PC-9 (cell line): ENCODE measurements around the gene SOCS7. TPM values are rescaled to one million over a fixed set of nuclear protein-coding genes. Genes with fewer than 3 reads are reported as not detected.

Experiments used
- BruUV-seq: library from RNA; stranded (reverse); fragments of 400-500 nt; replicated peaks from 2 replicates; lab custom pipeline; 2021; lab: Mats Ljungman, UMichigan
- CTCF ChIA-PET: fragments of 300-600 bp; sonication (Branson Sonifier 250); formaldehyde crosslinking; loops from one replicate; lab custom pipeline; 2022; ENCODE audit warnings: antibody characterized with exemption; lab: Charles Lee
- POLR2A ChIA-PET: fragments of 300-600 bp; sonication (Branson Sonifier 250); formaldehyde crosslinking; loops from one replicate; lab custom pipeline; 2022; ENCODE audit warnings: antibody characterized with exemption; ENCODE audit not compliant: unreplicated experiment; lab: Charles Lee
- DNase-seq, 2 experiments: peaks; one replicate each; pipeline versions ENCODE4 v3.0.0 to v3.0.0-alpha.2; 2015 to 2022; ENCODE audit warnings: mixed read lengths in 1 of 2
- H2AFZ ChIP-seq: fragments of 200-600 bp; sonication (generic); 2 replicates; pipeline ENCODE4 v1.8.1; 2017; ENCODE audit warnings: antibody characterized with exemption
- H3F3A ChIP-seq: fragments of 200-600 bp; sonication (generic); 2 replicates; pipeline ENCODE4 v1.8.1; 2017; ENCODE audit warnings: antibody characterized with exemption, mild to moderate bottlenecking, low read depth; ENCODE audit not compliant: insufficient read depth
- H3K27ac ChIP-seq: fragments of 200-600 bp; sonication (generic); 2 replicates; pipeline ENCODE4 v1.6.1; 2016; ENCODE audit warnings: mixed run types
- H3K27me3 ChIP-seq: fragments of 200-600 bp; sonication (generic); 2 replicates; pipeline ENCODE4 v1.6.1; 2016; ENCODE audit warnings: low read depth, mixed run types; ENCODE audit not compliant: insufficient read depth
- H3K36me3 ChIP-seq: fragments of 200-600 bp; sonication (generic); 2 replicates; pipeline ENCODE4 v1.6.1; 2016; ENCODE audit warnings: low read depth, mixed run types
- H3K4me1 ChIP-seq: fragments of 200-600 bp; sonication (generic); replicated peaks from 2 replicates; pipeline ENCODE4 v1.6.1; 2016; ENCODE audit warnings: mixed run types; ENCODE audit not compliant: insufficient read depth
- H3K4me2 ChIP-seq: fragments of 200-600 bp; sonication (generic); 2 replicates; pipeline ENCODE4 v1.6.1; 2017; ENCODE audit warnings: mixed run types
- H3K4me3 ChIP-seq: fragments of 200-600 bp; sonication (generic); 2 replicates; pipeline ENCODE4 v1.6.1; 2016; ENCODE audit warnings: mixed run types
- H3K79me2 ChIP-seq: fragments of 200-600 bp; sonication (generic); 2 replicates; pipeline ENCODE4 v1.6.1; 2017; ENCODE audit warnings: low read depth, mixed run types
- H3K9me2 ChIP-seq: fragments of 200-600 bp; sonication (generic); 2 replicates; pipeline ENCODE4 v1.8.1; 2017; ENCODE audit warnings: mild to moderate bottlenecking; ENCODE audit not compliant: insufficient read depth
- H3K9me3 ChIP-seq: fragments of 200-600 bp; sonication (generic); 2 replicates; pipeline ENCODE4 v1.8.1; 2016; ENCODE audit warnings: low read depth; ENCODE audit not compliant: insufficient read depth
- H4K20me1 ChIP-seq: fragments of 200-600 bp; sonication (generic); 2 replicates; pipeline ENCODE4 v1.8.1; 2017; ENCODE audit not compliant: insufficient read depth
- CTCF ChIP-seq: fragments of 200-600 bp; sonication (generic); conservative IDR thresholded peaks from 2 replicates; pipeline ENCODE4 v1.6.1; 2017; ENCODE audit warnings: mixed run types, antibody characterized with exemption, mild to moderate bottlenecking, moderate library complexity
- EZH2 ChIP-seq: fragments of 200-600 bp; sonication (generic); IDR thresholded peaks from 2 replicates; pipeline ENCODE4 v1.8.0; 2017; ENCODE audit warnings: antibody characterized with exemption, low read depth
- intact Hi-C: fragments of 100-400 bp; cut with micrococcal nuclease; formaldehyde crosslinking; loops from one replicate; pipeline ENCODE4 v1.10.0; 2022; ENCODE audit not compliant: unreplicated experiment
- total RNA-seq: library from RNA; stranded (reverse); gene quantifications from 2 replicates; pipeline ENCODE4 v1.2.3, GENCODE V29; 2021

The SOCS7 gene
- total RNA-seq, 1 experiment from 2014 or later, result 19.6 TPM

GRCh38 chr17:38404174-38404943 is 52.7 kb downstream of the SOCS7 start:
- Histone ChIP-seq H3K4me1 (no peaks in the 10 kb centered on the region), H3K9me3 (no peaks in the 10 kb centered on the region), H3K9me2 (no peaks in the 10 kb centered on the region), H3K79me2 (no peaks in the 10 kb centered on the region), H2AFZ (no peak overlapping the region), H3K27ac (no peak overlapping the region), H3K36me3 (no peaks in the 10 kb centered on the region), H3K27me3 (no peaks in the 10 kb centered on the region), H3K4me2 (no peak overlapping the region), H3K4me3 (no peak overlapping the region), H4K20me1 (no peaks in the 10 kb centered on the region), H3F3A (peaks cover 6% of the 10 kb centered on the region; the same call in 1 of the 2 replicates)
- no TSS peak for BruUV-seq
- ChIA-PET POLR2A (interaction anchor here (0.5 kb wide), 1 partner anchor 52 kb away, joined by 7 read pairs; no protein-coding TSS in a partner anchor), CTCF (no interaction called here)
- TF ChIP-seq CTCF, result no peak
- TF ChIP-seq EZH2, result no peak
- intact Hi-C loops, result no loop called here
- no peak for DNase-seq

GRCh38 chr17:38405654-38406053 is 54.0 kb downstream of the SOCS7 start:
- ChIA-PET CTCF (interaction anchor here (0.6 kb wide), 1 partner anchor 1802 kb away, joined by 3 read pairs; no protein-coding TSS in a partner anchor), POLR2A (no interaction called here)
- TF ChIP-seq EZH2 (no peak), CTCF (no peak)
- BruUV-seq, result no TSS peak
- H3K27ac ChIP-seq, result no peak overlapping the region
- H4K20me1 ChIP-seq, result no peaks in the 10 kb centered on the region
- intact Hi-C loops, result no loop called here
- no peaks in the 10 kb centered on the region for H3K36me3 ChIP-seq
- no peak for DNase-seq
- H3K4me1 ChIP-seq, result no peaks in the 10 kb centered on the region
- H3K79me2 ChIP-seq, result no peaks in the 10 kb centered on the region
- H3K9me2 ChIP-seq, result no peaks in the 10 kb centered on the region
- H2AFZ ChIP-seq, result no peak overlapping the region
- H3K4me2 ChIP-seq, result no peak overlapping the region
- H3K4me3 ChIP-seq, result no peak overlapping the region
- H3K9me3 ChIP-seq, result no peaks in the 10 kb centered on the region
- H3F3A ChIP-seq, result peaks cover 6% of the 10 kb centered on the region; the same call in 1 of the 2 replicates
- no peaks in the 10 kb centered on the region for H3K27me3 ChIP-seq

GRCh38 chr17:38410201-38410600 is 58.6 kb downstream of the SOCS7 start:
- Histone ChIP-seq H3K27ac (no peak overlapping the region), H3K9me3 (no peaks in the 10 kb centered on the region), H3K4me2 (no peak overlapping the region), H3K4me3 (no peak overlapping the region), H3K27me3 (no peaks in the 10 kb centered on the region), H4K20me1 (no peaks in the 10 kb centered on the region), H3K79me2 (no peaks in the 10 kb centered on the region), H2AFZ (no peak overlapping the region), H3F3A (0 out of 2 replicates have a peak, but pooled peaks cover 3% of the 10 kb centered on the region), H3K36me3 (no peaks in the 10 kb centered on the region), H3K4me1 (peaks cover 4% of the 10 kb centered on the region), H3K9me2 (no peaks in the 10 kb centered on the region)
- CTCF ChIA-PET, result no interaction called here
- no peak for DNase-seq
- POLR2A ChIA-PET, result no interaction called here
- no peak for TF ChIP-seq CTCF
- TF ChIP-seq EZH2, result no peak
- BruUV-seq, result no TSS peak
- intact Hi-C loops, result no loop called here
